HepG2 (cell line): ENCODE measurements around the gene CCDC142. TPM values are rescaled to one million over a fixed set of nuclear protein-coding genes. Genes with fewer than 3 reads are reported as not detected.
A peak's percentile ranks its signal among the peaks of the same experiment; 100 is the strongest.

ENCODE experiments used
- ATAC-seq: fragments of 200-7000 bp; cut with Tn5 transposase; 3 replicates; pipeline ENCODE4 v1.9.1; 2020; ENCODE audit warnings: mild to moderate bottlenecking, moderate library complexity
- BruUV-seq: library from RNA; stranded (reverse); fragments of 400-500 nt; replicated peaks from 2 replicates; lab custom pipeline; 2021; lab: Mats Ljungman, UMichigan
- CTCF ChIA-PET: fragments of 300-600 bp; formaldehyde crosslinking; extraction: SDS; loops from one replicate; lab custom pipeline; 2021; ENCODE audit warnings: low total read pairs, inconsistent platforms, low intra/inter-chr PET ratio; lab: Yijun Ruan, JAX
- POLR2A ChIA-PET: fragments of 350-600 bp; sonication (Branson Sonifier 250); formaldehyde crosslinking; loops from one replicate; lab custom pipeline; 2020; ENCODE audit warnings: antibody characterized with exemption, inconsistent platforms; lab: Yijun Ruan, JAX
- DNase-seq: peaks from one replicate; pipeline ENCODE4 v3.0.0-alpha.2; 2015; ENCODE audit warnings: low spot score
- FAIRE-seq: peaks from 3 replicates; lab custom pipeline; 2011; peaks lifted over from hg19 to GRCh38; lab: Jason Lieb, UNC
- H2AFZ ChIP-seq: one replicate; pipeline ENCODE4 v1.6.1; 2011; ENCODE audit warnings: low read length, inconsistent platforms
- H3K27ac ChIP-seq: fragments of 300-600 bp; 3 replicates; pipeline ENCODE4 v1.8.0; 2011; ENCODE audit warnings: mixed run types, mild to moderate bottlenecking, mixed read lengths, low read length, inconsistent platforms; ENCODE audit not compliant: insufficient read depth; ENCODE audit errors: extremely low read length
- H3K27me3 ChIP-seq, 2 experiments: fragments of 200-600 bp in 1 of 2; 2 replicates in 1 of 2; 3 replicates in 1 of 2; pipeline versions ENCODE4 v1.6.0 to v1.8.0; 2011; ENCODE audit warnings: low read length in 2 of 2, mild to moderate bottlenecking in 2 of 2, moderate library complexity in 2 of 2, inconsistent platforms in 1 of 2; ENCODE audit not compliant: insufficient read depth in 2 of 2, control insufficient read depth in 1 of 2
- H3K36me3 ChIP-seq, 2 experiments: fragments of 200-600 bp in 1 of 2; replicated peaks in 1 of 2; 2 replicates in 1 of 2; 3 replicates in 1 of 2; pipeline versions ENCODE4 v1.5.1 to v1.8.0; 2011; ENCODE audit warnings: low read length in 2 of 2, inconsistent platforms in 1 of 2; ENCODE audit not compliant: insufficient read depth in 2 of 2, control insufficient read depth in 1 of 2
- H3K4me1 ChIP-seq: 2 replicates; pipeline ENCODE4 v1.5.1; 2012; ENCODE audit warnings: low read length, inconsistent platforms; ENCODE audit not compliant: insufficient read depth
- H3K4me2 ChIP-seq: 2 replicates; pipeline ENCODE4 v1.6.0; 2011; ENCODE audit warnings: low read depth, low read length, inconsistent platforms
- H3K4me3 ChIP-seq, 3 experiments: fragments of 200-600 bp in 1 of 3; sonication (generic), shearing (Covaris generic) in 1 of 3; replicated peaks in 1 of 3; 2 replicates each; pipeline ENCODE4 v1.5.1; 2011 to 2016; ENCODE audit warnings: low read length in 3 of 3, inconsistent platforms in 2 of 3, low read depth in 2 of 3, mild to moderate bottlenecking in 2 of 3, control low read depth in 1 of 3, mixed read lengths in 1 of 3; ENCODE audit not compliant: insufficient read depth in 1 of 3
- H3K79me2 ChIP-seq: one replicate; pipeline ENCODE4 v1.6.1; 2011; ENCODE audit warnings: low read length, inconsistent platforms; ENCODE audit not compliant: insufficient read depth
- H3K9ac ChIP-seq: 2 replicates; pipeline ENCODE4 v1.6.0; 2011; ENCODE audit warnings: mild to moderate bottlenecking, low read depth, low read length, inconsistent platforms; ENCODE audit not compliant: insufficient read depth
- H3K9me3 ChIP-seq: 2 replicates; pipeline ENCODE4 v1.5.1; 2012; ENCODE audit warnings: mild to moderate bottlenecking, low read length
- H4K20me1 ChIP-seq: 2 replicates; pipeline ENCODE4 v1.6.0; 2011; ENCODE audit warnings: inconsistent platforms, mild to moderate bottlenecking, low read length, moderate library complexity; ENCODE audit not compliant: insufficient read depth
- ETV6 ChIP-seq: sonication (generic); formaldehyde crosslinking; conservative IDR thresholded peaks from 2 replicates; pipeline ENCODE4 v1.4.0; 2020; ENCODE audit warnings: missing genetic modification reagents
- FOXA3 ChIP-seq: IDR thresholded peaks from 2 replicates; pipeline ENCODE4 v1.6.1; 2016; ENCODE audit warnings: missing genetic modification reagents, missing compliant biosample characterization
- FOXO4 ChIP-seq: sonication (generic); formaldehyde crosslinking; conservative IDR thresholded peaks from 2 replicates; pipeline ENCODE4 v1.8.1; 2023; ENCODE audit warnings: missing genetic modification reagents
- MTF1 ChIP-seq: sonication (generic); formaldehyde crosslinking; IDR thresholded peaks from 2 replicates; pipeline ENCODE4 v1.5.0; 2020; ENCODE audit warnings: missing genetic modification reagents
- NFKBIZ ChIP-seq: IDR thresholded peaks from 2 replicates; pipeline ENCODE4 v1.6.1; 2018; ENCODE audit warnings: missing genetic modification reagents, missing compliant biosample characterization
- NPAS2 ChIP-seq: sonication (generic); formaldehyde crosslinking; IDR thresholded peaks from 2 replicates; pipeline ENCODE4 v1.8.0; 2022; ENCODE audit warnings: mild to moderate bottlenecking, missing genetic modification reagents, borderline replicate concordance
- PRDM4 ChIP-seq: sonication (generic); formaldehyde crosslinking; IDR thresholded peaks from 2 replicates; pipeline ENCODE4 v1.9.0; 2021; ENCODE audit warnings: missing genetic modification reagents, borderline replicate concordance
- RFXAP ChIP-seq: sonication (generic); formaldehyde crosslinking; IDR thresholded peaks from 2 replicates; pipeline ENCODE4 v1.4.0; 2020; ENCODE audit warnings: missing genetic modification reagents, borderline replicate concordance
- SIN3A ChIP-seq: IDR thresholded peaks from 2 replicates; pipeline ENCODE4 v1.6.1; 2011; ENCODE audit warnings: low read depth, mild to moderate bottlenecking, control low read depth, low read length, borderline replicate concordance
- SYNCRIP ChIP-seq: fragments of 200-400 bp; formaldehyde crosslinking; IDR thresholded peaks from 2 replicates; pipeline ENCODE4 v1.6.1; 2018; ENCODE audit warnings: mild to moderate bottlenecking, low read depth, low read length; ENCODE audit not compliant: insufficient read depth
- ZBTB8A ChIP-seq: sonication (generic); formaldehyde crosslinking; IDR thresholded peaks from 2 replicates; pipeline ENCODE4 v1.4.0; 2020; ENCODE audit warnings: mild to moderate bottlenecking, low read depth, missing genetic modification reagents, borderline replicate concordance
- ZNF263 ChIP-seq: sonication (generic); formaldehyde crosslinking; IDR thresholded peaks from 2 replicates; pipeline ENCODE4 v1.4.0; 2020; ENCODE audit warnings: missing genetic modification reagents
- ZNF543 ChIP-seq: sonication (generic); formaldehyde crosslinking; IDR thresholded peaks from 2 replicates; pipeline ENCODE4 v1.4.0; 2020; ENCODE audit warnings: mild to moderate bottlenecking, missing genetic modification reagents
- ZNF550 ChIP-seq: sonication (generic); formaldehyde crosslinking; IDR thresholded peaks from 2 replicates; pipeline ENCODE4 v1.4.0; 2020; ENCODE audit warnings: mild to moderate bottlenecking, missing genetic modification reagents, borderline replicate concordance
- WGBS: methylation state at CpG from one replicate; pipeline ENCODE4 v1.1.6; 2017; ENCODE audit warnings: low lambda C conversion rate; 5-methylcytosine and 5-hydroxymethylcytosine counted together
- in situ Hi-C: cut with HindIII; loops from 2 replicates; pipeline ENCODE4 v1.10.0; 2017; ENCODE audit warnings: low pct_unique_long_range_greater_than_20kb; ENCODE audit not compliant: extremely low pct_ligation_motif_present
- intact Hi-C: fragments of 100-400 bp; cut with micrococcal nuclease; formaldehyde crosslinking; loops from one replicate; pipeline ENCODE4 v1.10.0; 2022; ENCODE audit not compliant: unreplicated experiment
- polyA plus RNA-seq, 8 experiments: library from polyadenylated mRNA; depleted of rRNA in 3 of 8; stranded (reverse) in 7 of 8; unstranded in 1 of 8; fragments of >200 nt; fragmentation: Illumina TruSeq in 4 of 8; extraction: Trizol in 4 of 8; gene quantifications; 2 replicates each; pipeline versions ENCODE4 v1.2.1 to v1.2.3, GENCODE V29; 2011 to 2016; ENCODE audit warnings: low read depth in 4 of 8, missing spikeins in 1 of 8, mixed read lengths in 1 of 8; ENCODE audit not compliant: insufficient read depth in 1 of 8
- total RNA-seq, 5 experiments: library from RNA; depleted of rRNA; stranded (reverse); fragments of >200 nt; fragmentation: Illumina TruSeq; extraction: Trizol; gene quantifications; 2 replicates each; pipeline ENCODE4 v1.2.3, GENCODE V29; 2016; ENCODE audit warnings: low read depth in 1 of 5
- TF ChIP-seq, protein P1 (sequence below): sonication (generic); formaldehyde crosslinking; IDR thresholded peaks from 2 replicates; pipeline ENCODE4 v1.5.1; 2020; ENCODE audit warnings: missing genetic modification reagents, mild to moderate bottlenecking, borderline replicate concordance
- TF ChIP-seq, protein P2 (sequence below): sonication (generic); formaldehyde crosslinking; IDR thresholded peaks from 2 replicates; pipeline ENCODE4 v1.8.1; 2023; ENCODE audit warnings: mild to moderate bottlenecking, moderate library complexity, missing genetic modification reagents

The CCDC142 gene
- total and polyA plus RNA-seq, 2 of the 13 experiments (the other 11 are each of a cell fraction or from before 2014, with no cell fraction given), result 14.7 to 30.4 TPM

DNA sequence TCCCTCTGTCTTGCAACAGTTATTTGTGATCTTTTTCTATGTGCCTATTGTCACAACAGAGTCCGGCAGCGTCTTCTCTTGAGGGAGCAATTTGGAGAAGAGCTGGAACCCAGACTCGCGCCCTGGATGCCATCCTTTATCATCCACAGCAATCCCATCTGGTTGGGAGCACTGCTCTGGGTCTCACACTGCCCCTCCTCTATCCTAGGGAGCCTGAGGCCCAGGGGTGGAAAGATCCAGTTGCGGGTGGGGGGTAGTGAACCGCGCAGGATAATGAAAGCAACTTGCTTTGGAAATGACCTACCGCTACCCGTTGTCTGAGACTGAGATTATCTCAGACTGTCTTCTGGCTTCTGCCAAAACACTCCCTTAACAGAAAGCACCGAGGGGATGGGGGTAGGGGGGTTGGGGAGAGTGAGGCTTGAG, 23.8 kb downstream of the CCDC142 start:
- BruUV-seq, result no TSS peak
- no peak overlapping the region for H2AFZ ChIP-seq

More for the DNA sequence above, 23.8 kb downstream of the CCDC142 start:
- peaks cover 31% of the 10 kb centered on the region for H3K79me2 ChIP-seq
- ATAC-seq, result no peak
- peak overlapping the region; percentile 98 for H3K4me2 ChIP-seq
- H3K9ac ChIP-seq, result peak overlapping the region; percentile 87
- H4K20me1 ChIP-seq, result peaks cover 4% of the 10 kb centered on the region; the same call in 1 of the 2 replicates
- peak overlapping the region; percentile 66 for H3K27ac ChIP-seq
- in situ Hi-C loops, result no loop called here
- ChIA-PET POLR2A (interaction anchor here (0.7 to 12.4 kb wide), 21 partner anchors 9 to 280 kb away, joined by 3 to 342 read pairs (median 11); partner anchors contain the start of genes AUP1, C2orf81, CCDC142 and DQX1), CTCF (no interaction called here)
- no peaks in the 10 kb centered on the region for H3K9me3 ChIP-seq
- WGBS, result 11% methylated on average over 10 of the region's 10 CpGs
- intact Hi-C loops, result loop anchor here (1.0 to 2.0 kb wide), 3 partner anchors 14 to 70 kb away; partner anchors contain the start of genes AUP1, HTRA2 and MRPL53
- no peak for DNase-seq
- peaks cover 43% of the 10 kb centered on the region for H3K4me1 ChIP-seq
- TF ChIP-seq, protein P1, sequence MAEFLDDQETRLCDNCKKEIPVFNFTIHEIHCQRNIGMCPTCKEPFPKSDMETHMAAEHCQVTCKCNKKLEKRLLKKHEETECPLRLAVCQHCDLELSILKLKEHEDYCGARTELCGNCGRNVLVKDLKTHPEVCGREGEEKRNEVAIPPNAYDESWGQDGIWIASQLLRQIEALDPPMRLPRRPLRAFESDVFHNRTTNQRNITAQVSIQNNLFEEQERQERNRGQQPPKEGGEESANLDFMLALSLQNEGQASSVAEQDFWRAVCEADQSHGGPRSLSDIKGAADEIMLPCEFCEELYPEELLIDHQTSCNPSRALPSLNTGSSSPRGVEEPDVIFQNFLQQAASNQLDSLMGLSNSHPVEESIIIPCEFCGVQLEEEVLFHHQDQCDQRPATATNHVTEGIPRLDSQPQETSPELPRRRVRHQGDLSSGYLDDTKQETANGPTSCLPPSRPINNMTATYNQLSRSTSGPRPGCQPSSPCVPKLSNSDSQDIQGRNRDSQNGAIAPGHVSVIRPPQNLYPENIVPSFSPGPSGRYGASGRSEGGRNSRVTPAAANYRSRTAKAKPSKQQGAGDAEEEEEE, result 0 out of 2 replicates have a peak, but pooled peaks have one; percentile 28
- TF ChIP-seq SIN3A (0 out of 2 replicates have a peak, but pooled peaks have one; percentile 27), ZNF263 (CRISPR knock-in tag) (peak; percentile 53; the same call in 1 of the 2 replicates), ZBTB8A (CRISPR knock-in tag) (no peak), NPAS2 (CRISPR knock-in tag) (no peak), SYNCRIP (no peak), ZNF543 (CRISPR knock-in tag) (no peak), NFKBIZ (CRISPR knock-in tag) (no peak), MTF1 (CRISPR knock-in tag) (no peak), ETV6 (no peak), PRDM4 (no peak), FOXA3 (CRISPR knock-in tag) (no peak), FOXO4 (CRISPR knock-in tag) (0 out of 2 replicates have a peak, but pooled peaks have one; percentile 30), RFXAP (CRISPR knock-in tag) (no peak), ZNF550 (CRISPR knock-in tag) (no peak)
- TF ChIP-seq, protein P2, sequence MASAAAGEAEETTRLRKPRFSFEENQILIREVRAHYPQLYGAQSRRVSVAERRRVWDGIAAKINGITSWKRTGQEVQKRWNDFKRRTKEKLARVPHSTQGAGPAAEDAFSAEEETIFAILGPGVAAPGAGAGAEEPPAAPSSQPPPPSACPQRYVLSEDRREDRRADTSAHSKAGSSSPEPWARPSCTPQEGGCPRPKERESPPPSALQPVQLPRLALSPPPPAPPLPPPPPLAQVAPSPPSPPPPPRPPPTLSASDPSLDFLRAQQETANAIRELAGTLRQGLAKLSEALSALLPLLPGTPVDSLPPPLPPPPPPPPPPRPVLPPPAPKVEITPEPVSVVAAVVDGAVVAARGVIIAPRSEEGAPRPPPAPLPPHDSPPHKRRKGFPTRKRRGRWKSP (CRISPR knock-in tag), result 0 out of 2 replicates have a peak, but pooled peaks have one; percentile 5
- H3K4me3 ChIP-seq, result peak overlapping the region; percentile 65 to 88 (median 86)
- no peaks in the 10 kb centered on the region; a peak in 1 of 5 replicates for H3K27me3 ChIP-seq
- FAIRE-seq, result no peak
- H3K36me3 ChIP-seq, result peaks cover 1 to 24% of the 10 kb centered on the region in 2 experiments
